AG08395 (cell line): ENCODE data around the gene MORF4L1.
A peak's percentile ranks its signal among the peaks of the same experiment; 100 is the strongest.
"Not testable (repeated sequence)": the region's sequence is repeated elsewhere in the genome, so short reads cannot be mapped to it uniquely, and the experiment has no call there.

ENCODE experiments used
- DNase-seq: peaks from one replicate; pipeline ENCODE4 v3.0.0; 2012; ENCODE audit warnings: mixed read lengths, low spot score

MORF4L1 gene

DNA sequence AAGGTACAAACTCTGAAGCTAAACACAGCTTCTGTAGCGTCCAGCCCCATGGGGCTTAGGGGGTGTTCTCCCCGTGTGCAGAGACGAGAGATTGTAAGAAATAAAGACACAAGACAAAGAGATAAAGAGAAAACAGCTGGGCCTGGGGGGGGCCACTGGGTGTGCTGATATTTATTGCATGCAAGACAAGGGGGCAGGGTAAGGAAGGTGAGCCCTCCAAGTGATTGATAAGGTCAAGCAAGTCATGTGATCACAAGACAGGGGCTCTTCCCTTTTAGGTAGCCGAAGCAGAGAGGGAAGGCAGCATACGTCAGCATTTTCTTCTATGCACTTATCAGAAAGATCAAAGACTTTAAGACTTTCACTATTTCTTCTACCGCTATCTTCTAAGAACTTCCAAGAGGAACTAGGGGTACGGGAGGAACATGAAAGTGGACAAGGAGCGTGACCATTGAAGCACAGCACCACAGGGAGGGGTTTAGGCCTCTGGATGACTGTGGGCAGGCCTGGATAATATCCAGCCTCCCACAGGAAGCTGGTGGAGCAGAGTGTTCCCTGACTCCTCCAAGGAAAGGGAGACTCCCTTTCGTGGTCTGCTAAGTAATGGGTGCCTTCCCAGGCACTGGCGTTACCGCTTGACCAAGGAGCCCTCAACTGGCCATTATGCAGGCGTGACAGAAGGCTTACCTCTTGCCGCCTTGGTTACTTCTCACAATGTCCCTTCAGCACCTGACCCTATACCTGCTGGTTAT lies 29.8 kb downstream of the MORF4L1 start:
- not testable (repeated sequence) for DNase-seq

DNA sequence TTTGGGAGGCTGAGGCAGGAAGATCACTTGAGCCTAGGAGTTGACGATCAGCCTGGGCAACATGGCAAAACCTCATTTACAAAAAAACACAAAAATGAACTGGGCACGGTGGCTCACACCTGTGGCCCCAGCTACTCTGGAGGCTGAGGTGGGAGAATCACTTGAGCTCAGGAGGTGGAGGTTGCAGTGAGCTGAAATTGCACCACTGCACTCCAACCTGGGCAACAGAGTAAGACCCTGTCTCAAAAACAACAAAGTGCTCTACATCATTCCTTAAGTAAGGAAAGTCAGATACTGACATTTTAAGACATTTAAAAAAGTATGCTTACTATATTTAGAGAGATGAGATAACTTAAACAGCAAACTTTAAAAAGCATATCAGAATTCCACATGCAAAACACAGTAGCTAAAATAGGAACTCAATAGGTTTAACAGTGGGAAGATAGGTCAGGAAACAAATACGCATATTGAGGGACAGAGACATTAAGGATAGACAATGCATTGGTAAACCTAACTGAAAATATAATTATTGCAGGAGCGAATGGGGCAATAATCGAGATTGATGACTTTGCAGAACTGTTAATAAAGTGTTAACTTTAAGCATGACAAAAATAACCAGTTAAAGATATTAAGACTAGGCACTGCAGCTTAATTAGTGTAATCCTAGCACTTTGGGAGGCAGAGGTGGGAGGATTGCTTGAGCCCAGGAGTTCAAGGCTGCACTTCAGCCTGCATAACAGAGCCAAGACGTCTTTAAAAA lies 32.1 kb downstream of the MORF4L1 start:
- no peak for DNase-seq

DNA sequence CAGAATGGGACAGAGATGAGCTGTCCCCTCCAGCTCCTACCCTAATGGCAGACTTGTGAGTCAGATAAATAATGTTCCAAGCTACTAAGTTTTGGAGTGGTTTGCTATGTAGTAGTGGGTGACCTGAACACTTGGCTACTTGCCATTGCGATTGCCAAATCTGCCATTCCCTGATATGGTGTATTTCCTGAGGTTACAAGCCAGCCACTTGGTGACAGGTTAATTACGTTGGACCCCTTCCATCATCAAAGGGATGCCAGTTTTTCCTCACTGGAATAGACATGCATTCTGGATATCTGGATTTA lies 33.6 kb downstream of the MORF4L1 start:
- peak; percentile 84 for DNase-seq

DNA sequence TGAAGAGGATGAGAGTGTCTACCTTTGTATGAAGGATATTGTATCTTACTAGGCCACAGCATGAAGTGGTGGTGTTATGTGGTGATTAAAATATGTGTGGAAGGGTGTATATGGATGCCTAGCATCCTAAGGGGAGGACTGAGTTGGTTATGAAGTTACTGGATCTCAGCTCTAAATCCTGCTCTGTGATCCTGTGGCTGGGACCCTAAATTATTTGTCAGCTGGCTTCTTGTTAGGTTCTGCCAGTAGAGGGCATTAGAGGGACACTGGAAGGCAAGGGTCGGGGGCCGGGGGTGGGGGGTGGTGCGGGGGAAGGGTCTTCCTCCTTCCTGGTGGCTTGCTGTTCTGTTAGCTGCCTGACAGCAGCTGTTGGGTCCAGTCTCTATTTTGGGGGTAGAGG lies 34.9 kb downstream of the MORF4L1 start:
- no peak for DNase-seq

DNA sequence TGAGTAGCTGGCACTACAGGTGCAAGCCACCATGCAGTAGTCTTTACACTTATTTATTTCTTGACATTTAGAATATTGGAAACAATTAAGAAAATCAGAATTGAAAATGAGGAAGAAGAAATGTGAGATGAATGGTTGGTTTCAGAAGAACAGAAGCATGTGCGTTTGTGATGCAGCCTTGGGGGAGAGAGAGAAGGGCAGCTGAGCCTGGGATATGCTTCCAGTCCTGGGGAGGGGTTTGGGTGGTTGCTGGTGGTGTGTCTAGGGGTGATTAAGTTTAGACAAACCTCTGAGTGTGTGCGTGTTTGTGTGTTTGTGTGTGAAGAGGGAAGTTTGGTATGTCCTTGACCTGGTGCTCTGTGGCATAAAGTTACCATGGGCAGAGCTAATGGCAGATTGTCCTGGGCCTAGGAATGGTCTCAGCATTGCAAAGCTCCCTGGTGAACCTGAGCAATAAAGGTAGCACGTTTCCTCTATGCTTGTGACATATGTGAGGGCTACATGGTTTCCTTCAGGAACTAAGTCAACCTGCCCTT lies 36.5 kb downstream of the MORF4L1 start:
- DNase-seq = no peak

DNA sequence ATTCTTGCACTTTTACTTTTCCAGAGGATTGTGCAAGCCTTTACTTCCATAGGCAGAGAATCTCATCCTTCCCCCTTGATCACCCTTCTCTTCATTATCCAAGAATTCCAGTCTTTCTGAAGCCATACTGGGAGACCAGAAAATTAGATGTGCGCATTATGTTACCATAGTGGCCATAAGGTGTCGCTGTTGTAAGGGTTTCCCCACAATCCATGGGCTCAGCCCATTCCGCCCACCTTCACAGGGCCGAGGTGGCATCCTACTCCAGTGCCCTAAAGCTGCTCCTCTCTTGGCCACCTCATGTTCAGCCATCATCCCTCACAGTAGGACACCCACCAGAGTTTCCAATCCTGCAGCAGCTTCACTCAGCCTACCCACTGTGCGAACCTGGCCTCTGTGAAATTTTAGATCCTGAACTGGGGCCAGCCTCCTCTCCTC lies 37.1 kb downstream of the MORF4L1 start:
- peak; percentile 49 for DNase-seq

DNA sequence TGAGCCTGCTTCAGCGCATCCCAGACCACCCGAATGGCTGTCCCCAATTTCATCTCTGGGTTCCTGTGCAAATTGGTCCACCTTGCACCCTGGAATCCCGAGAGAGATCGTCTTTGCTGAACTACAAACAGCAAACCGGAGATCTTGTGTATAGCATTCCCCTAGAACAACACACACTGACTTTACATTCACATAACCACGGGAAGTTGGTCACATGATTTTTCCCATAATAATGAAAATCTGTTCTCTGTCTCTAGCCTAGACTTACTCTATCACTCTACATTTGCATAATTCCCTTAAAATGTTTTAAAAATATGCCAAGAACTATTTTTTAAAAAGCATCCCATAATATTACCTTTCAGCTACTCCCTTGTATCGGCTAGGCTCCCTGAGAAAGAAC lies 37.6 kb downstream of the MORF4L1 start:
- no peak for DNase-seq

DNA sequence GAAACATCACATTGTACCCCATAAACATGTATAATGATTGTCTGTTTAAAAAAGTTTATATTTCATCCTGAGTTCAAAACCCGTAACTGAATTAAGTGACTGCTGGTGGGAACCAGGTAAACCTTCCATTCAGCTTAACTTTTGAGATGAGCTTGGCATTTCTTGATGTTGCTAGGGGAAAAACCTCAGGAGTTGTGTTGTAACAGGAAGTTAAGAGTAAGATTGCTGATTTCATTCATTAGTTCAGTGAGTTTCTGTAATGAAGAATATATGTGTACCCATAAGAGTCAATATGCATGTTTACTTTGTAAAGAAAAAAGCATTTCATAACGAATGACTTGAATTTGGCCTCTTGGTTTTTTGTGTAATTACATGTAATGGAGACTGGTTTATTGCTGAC lies 39.6 kb downstream of the MORF4L1 start:
- DNase-seq = no peak

DNA sequence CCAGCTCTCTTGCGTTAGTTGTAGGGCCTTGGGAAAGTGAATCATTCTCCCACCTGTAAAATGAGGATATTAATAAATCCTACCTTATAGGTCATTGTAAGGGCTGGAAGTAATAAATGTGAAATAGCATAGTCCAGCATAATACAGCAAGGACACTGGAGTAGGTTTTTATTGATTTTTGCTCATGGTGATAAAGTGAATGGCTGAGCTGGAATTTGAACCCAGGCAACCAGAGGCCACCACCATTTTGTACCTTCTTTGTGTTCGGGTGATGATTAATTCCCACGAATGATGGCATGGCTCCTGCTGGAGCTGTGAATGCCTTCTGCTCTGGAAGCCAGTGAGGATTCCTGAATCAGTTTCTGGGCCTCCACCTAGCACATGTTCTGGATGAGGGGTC lies 40.3 kb downstream of the MORF4L1 start:
- DNase-seq = no peak

DNA sequence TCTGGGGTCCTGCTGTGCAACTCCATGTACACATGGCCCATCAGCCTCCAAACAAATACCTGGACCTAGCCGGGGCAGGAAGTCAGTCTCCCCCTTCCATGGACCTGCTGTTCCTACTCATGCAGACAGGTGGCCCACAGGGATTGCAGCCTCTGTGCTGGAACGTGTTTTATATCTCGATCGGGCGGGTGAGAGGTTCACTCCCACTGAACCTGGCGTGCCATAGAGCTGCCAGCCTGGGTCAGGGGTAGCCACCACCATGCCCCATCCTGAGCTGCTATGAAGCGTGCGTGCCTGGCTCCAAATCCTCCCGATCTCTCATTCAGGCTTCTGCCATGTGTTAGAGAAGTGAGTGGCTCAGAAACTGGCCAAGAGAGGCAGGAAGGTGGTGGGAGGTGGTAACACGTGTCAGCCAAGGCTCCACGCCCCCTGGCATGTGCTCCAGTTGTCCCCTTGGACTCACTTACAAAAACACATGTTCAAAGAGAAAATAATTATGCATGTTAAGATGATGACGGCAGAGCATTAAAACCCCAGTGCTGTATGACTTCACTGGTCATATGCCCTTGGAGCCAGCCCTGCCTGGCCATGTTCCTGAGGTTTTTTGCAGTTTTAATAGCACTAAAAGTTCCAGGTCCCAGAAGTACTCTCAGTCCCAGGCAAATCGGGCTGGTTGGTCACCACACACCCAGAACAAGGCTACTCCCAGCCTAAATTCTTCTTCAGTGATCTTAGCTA lies 41.5 kb downstream of the MORF4L1 start:
- DNase-seq = peak; percentile 35

DNA sequence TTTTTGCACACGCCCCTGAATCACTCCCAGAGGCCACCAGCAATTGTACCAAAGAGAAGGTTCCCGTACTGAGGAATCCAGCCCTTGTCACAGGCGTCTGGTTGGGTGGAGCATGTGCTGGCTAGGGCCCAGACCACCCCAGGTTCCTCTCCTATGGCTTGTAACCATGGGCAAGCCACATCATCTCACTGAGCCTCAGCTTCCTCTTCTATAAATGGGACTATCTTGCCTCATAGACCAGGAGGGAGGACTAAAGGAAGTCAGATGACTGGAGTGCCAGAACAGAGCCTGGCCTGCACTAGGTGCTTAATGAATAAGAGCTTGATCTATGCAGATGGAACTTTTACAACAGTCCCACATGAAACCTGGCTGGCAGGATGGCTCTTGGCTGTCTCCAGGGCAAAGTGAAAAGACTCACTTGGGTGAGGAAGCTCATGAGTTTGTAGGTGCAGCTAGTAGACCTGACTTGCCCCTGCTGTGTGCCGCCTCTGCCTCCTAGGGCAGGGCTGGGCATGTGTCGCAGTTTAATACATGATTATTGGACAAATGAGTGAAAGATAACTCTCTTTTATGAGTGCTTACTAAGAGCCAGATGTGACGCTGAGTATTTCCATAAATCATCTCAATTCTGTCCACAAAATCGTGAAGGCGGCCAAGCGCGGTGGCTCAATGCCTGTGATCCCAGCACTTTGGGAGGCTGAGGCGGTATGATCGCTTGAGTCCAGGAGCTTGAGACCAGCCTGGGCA lies 42.8 kb downstream of the MORF4L1 start:
- DNase-seq = peak; percentile 46

DNA sequence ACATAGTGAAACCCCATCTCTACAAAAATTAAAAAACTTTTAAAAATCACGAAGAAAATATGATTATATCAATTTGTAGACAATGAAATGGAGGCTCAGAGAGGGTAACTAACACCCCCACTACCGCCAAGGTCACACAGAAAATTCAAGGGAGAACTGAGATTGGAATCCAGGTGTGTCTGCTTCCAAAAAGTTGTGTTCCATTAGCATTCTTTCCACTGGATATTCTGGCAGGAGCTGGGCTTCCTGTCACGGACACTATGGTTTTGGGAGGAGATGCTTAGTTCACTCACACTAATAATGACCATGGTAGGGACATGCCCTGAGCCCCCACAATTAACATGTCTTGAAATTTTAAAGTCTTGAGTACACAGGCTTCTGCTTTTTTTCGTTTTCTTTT lies 43.4 kb downstream of the MORF4L1 start:
- DNase-seq = no peak

DNA sequence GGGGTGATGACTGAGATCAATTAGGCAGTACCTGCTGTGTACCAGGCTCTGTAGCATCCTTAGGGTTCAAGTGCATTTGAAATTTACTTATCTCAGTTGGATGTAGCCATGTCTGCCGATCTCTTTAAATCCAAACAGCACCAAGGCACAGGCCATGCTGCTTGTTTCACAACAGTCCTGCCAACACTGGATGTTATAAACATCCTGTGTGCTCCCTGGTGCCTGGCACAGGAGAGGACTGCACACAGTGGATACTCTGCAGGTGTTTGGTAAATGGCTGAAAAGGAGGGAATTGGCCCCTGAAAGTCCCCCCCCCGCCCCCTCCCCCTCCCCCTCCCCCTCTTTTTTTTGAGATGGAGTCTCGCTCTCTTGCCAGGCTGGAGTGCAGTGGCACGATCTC lies 45.2 kb downstream of the MORF4L1 start:
- DNase-seq = no peak

DNA sequence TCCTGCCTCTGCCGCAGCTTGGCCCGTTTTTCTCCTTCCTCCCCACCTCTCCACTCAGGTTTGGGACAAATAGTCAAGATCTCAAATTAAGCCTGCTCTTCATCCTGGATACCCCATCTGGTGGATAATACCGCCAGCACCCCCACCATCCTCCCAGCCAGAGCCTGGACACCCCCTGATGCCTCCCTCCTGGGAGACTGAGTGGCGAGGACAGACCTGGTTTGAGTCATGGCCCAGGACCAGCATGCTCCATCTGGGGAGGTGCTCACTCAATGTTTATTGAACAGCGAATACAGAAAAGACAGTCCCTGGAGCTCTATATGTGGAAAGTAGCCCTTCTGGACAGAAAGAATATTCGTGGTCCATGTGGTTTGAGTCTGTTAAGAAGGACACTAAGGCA lies 48.8 kb downstream of the MORF4L1 start:
- DNase-seq = no peak

DNA sequence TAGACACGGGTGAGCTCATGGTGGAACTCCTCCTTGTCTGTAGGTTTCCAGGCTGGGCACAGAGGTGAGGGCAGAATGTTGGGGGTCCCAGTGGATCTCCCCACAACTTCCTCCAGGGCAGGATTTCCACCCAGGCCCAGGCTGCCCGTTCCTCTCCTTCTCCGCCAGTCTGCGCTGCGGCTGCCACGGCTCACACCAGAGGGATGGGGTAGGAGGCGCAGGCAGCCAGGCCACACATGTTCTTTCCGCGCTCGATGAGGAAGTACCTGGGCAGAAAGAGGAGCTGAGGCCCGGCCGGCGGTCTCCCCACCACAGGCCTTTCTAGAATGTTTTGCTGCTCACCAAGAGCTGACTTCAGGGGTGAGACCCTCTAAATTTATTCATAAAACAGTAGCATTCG lies 49.2 kb downstream of the MORF4L1 start:
- DNase-seq = no peak

DNA sequence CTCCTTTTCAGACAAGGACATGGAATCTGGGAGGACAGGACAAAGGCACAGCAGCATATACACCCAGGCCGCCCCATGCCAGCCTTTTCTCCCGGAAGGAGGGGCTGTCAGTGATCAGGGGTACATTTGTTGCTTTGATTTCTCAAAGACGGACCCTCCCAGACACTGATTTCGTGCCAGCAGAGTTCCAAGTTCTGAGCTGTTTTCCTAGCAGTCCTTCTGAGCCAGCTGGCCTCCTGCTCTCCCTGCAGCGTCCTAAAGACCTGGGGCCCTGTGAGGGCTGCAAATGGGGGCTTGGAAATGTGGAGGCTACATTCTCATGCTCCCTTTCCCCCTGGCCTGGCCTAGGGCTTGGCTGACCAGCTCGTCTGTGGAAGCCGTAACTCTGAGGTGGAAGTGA lies 49.8 kb downstream of the MORF4L1 start:
- DNase-seq = no peak

DNA sequence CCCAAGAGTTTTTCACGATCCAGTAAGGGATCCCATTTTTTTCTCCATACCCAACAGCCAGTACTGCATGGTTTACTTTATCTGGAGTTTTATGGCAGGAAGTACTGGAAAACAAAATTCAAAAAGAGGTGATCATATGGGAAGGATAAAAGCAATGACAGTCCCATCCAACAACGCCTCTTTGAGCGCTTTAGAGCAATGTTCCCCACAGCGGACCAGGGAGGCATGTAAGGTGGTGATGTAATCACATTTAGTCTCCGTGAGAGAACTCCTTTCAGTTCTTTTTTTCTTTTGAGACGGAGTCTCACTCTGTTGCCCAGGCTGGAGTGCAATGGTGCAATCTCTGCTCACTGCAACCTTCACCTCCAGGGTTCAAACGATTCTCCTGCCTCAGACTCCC lies 50.3 kb downstream of the MORF4L1 start:
- no peak for DNase-seq

DNA sequence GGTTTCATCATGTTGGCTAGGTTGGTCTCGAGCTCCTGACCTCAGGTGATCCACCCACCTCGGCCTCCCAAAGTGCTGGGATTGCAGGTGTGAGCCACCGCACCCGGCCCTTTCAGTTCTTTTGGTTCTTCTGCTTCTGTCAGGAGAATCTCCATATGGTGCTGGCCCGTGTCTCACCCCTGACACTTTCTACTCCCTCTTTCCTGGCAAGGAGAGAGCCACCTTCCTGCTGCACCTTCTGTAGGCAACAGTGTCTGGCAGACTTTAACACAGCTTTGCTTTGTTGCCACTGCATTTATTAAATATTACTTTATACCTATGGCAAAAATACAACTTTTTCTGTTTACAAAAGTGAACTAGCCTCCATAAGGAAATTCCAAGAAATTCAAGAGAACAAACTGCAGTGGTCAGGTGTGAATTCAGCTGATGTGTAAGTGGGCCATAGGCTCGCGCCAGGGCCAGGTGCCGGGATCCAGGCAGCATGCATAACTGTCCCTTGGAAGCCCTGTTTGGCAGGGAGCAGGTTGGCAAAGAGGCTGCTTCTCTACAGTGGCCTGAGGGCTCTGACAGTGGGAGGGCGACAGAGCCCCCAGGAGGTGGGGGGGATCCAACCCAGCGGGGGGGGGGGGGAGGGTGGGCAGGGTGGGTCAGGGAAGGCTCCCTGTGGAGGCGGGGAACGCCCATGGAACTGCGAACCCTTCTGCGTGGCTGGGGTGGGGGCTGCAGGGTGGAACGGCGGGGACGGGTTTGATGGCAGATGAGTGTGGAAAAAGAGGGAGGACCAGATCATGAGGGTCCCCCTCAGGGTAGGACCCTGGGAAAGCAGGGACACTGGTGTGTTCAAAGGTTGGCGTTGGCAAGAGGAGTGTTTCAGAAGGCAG lies 51.0 kb downstream of the MORF4L1 start:
- DNase-seq = no peak

DNA sequence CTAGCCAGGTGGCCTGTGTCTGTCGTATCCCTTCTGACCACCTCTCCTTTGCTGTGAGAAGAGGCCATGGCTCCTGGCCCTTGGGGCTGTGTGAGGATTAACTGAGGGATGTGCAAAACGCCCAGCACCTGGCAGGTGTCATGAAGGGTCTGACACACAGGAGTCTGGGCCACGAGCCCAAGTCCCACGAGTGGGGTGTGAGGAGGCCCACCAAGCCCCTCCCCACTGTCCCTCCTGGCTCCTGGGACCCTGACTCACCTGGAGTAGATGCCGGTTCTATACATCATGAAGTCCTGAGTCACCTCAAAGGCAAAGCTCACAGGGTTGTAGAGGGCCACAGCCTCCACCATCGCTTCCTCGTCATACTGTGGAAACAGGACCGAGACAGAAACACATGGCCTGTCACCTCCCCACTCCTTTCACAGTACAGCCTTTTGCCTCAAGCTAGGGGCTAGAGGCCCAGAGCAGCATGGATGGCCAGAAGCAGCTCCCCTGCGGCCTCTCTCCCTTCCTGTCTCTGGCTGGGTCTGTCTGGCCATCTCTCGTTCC lies 52.5 kb downstream of the MORF4L1 start:
- DNase-seq = no peak

DNA sequence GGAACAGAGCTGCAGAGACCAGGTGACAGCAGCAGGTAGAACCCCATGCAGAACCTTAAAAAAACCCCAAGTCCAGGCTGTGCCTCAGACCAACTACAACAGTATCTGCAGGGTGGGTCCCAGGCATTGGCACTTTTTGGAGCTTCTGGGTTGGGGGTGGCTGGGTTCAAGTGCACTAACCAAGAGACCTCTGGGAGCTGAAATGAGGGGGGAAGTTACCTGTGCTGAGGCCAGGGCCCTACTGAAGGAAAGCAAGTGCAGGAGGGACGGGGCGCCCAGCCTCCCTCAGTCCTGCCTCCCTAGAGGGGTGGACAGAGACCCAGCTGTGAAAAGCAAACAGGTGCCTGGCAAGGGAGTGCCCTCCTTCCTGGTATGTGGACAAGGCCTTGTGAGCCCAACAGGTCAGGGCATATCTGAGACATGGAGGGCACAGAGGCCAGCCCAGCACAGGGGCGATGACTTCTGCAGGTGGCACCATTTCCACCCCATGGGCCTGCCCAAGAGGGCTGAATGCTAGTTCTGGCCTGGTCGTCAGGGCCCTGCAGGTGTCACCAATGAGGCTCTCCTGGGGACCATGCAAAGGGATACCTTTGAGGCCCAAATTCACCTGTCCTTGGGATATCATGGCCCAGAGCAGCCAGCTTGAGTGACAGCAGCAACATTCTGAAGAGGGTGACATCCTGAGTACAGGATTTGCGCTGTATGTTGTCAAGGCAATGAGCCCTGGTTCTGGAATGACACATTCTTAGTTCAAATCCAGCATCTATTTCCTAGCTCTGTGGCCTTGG lies 53.5 kb downstream of the MORF4L1 start:
- DNase-seq = no peak
